ENCODE measurements around the gene ZNF3. TPM values are rescaled to one million over a fixed set of nuclear protein-coding genes. Genes with fewer than 3 reads are reported as not detected.

Gene ZNF3
- total RNA-seq, 2 experiments from 2014 or later: 25.3 to 27.4 TPM

DNA sequence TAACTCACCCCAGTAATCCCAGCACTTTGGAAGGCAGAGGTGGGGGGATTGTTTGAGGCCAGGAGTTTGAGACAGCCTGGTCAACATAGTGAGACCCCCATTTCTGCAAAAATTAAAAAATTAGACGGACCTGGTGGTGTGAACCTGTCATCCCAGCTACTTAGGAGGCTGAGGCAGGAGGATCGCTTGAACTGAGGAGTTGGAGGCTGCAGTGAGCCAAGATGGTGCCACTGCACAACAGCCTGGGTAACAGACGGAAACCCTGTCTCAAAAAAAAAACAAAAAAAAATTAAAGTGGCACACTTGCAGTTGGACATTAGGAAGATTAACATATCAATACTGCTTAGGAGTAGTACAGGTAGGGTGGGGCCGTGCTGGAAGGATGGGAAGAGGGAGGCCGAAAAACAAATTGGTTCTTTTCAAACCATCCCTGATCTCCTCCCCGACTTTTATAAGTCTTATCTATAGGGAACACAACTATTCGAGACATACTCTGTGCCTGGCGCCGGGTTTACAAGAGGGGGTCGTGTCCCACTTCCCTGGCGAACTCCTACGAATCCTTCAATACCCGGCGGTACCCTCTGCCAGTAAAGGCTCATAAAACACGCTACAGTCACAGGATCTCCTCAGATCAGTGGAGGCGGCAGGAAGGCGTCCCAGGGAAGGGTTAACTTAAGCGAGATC is 37.0 kb upstream of the ZNF3 start:
- POLR2A ChIA-PET: interaction anchor here (0.7 kb wide), 1 partner anchor 29 kb away, joined by 11 read pairs; no protein-coding TSS in a partner anchor
- CTCF ChIA-PET: no interaction called here

- CTCF ChIA-PET: interaction anchor here (0.6 kb wide), 1 partner anchor 27 kb away, joined by 5 read pairs; no protein-coding TSS in a partner anchor
- POLR2A ChIA-PET: no interaction called here
Measured at GRCh38 chr7:100115026-100115425, 33.5 kb upstream of the ZNF3 start.

GRCh38 chr7:100111914-100112313 is 30.4 kb upstream of the ZNF3 start:
- ChIA-PET POLR2A (interaction anchor here (1.1 kb wide), 1 partner anchor 22 kb away, joined by 3 read pairs; no protein-coding TSS in a partner anchor), CTCF (interaction anchor here (0.7 kb wide), 1 partner anchor 10 kb away, joined by 4 read pairs; the partner anchor contains the start of gene AP4M1)

GRCh38 chr7:100111156-100111555 is 29.6 kb upstream of the ZNF3 start:
- POLR2A ChIA-PET: interaction anchor here (1.1 kb wide), 1 partner anchor 21 kb away, joined by 3 read pairs; no protein-coding TSS in a partner anchor

DNA sequence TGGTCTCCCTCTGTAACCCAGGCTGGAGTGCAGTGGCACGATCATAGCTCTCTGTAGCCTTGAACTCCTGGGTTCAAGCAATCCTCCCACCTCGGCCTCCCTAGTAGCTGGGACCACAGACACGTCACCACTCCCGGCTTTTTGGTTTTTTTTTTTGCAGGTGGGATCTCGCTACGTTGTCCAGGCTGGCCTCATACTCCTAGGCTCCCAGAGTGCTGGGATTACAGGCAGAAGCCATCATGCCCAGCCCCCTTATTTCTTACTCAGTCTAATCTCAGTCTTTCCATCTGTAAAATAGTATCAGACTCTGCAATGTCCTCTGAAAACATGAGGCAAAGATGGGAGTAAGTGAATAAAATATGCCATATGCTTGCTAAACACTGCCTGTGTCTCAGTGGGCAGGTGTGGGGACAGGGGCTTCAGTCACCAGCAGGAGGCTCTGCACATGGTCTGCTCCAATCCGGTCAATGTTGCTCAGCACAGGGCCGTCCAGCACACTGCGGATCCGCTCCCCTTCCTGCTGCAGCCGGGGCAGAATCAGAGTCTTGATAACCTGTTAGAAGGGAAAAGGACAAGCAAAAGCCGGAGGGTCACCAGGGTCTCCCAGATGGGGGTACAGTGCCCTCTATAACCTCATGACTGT is 28.1 kb upstream of the ZNF3 start:
- ChIA-PET CTCF (interaction anchor here (0.7 kb wide), 1 partner anchor 694 kb away, joined by 3 read pairs; no protein-coding TSS in a partner anchor), POLR2A (no interaction called here)

More at GRCh38 chr7:100111156-100111555, 29.6 kb upstream of the ZNF3 start:
- CTCF ChIA-PET: no interaction called here

- CTCF ChIA-PET: no interaction called here
- POLR2A ChIA-PET: no interaction called here
Measured at GRCh38 chr7:100107890-100108289, 26.4 kb upstream of the ZNF3 start.

GRCh38 chr7:100107125-100107737 is 25.7 kb upstream of the ZNF3 start:
- CTCF ChIA-PET: no interaction called here
- POLR2A ChIA-PET: interaction anchor here (1.2 kb wide), 1 partner anchor 10 kb away, joined by 3 read pairs; no protein-coding TSS in a partner anchor

GRCh38 chr7:100106633-100107032 is 25.1 kb upstream of the ZNF3 start:
- ChIA-PET POLR2A (interaction anchor here (0.6 to 1.2 kb wide), 2 partner anchors 9 to 32 kb away, joined by 3 read pairs; no protein-coding TSS in a partner anchor), CTCF (no interaction called here)

GRCh38 chr7:100105534-100105933 is 24.0 kb upstream of the ZNF3 start:
- ChIA-PET CTCF (no interaction called here), POLR2A (no interaction called here)

DNA sequence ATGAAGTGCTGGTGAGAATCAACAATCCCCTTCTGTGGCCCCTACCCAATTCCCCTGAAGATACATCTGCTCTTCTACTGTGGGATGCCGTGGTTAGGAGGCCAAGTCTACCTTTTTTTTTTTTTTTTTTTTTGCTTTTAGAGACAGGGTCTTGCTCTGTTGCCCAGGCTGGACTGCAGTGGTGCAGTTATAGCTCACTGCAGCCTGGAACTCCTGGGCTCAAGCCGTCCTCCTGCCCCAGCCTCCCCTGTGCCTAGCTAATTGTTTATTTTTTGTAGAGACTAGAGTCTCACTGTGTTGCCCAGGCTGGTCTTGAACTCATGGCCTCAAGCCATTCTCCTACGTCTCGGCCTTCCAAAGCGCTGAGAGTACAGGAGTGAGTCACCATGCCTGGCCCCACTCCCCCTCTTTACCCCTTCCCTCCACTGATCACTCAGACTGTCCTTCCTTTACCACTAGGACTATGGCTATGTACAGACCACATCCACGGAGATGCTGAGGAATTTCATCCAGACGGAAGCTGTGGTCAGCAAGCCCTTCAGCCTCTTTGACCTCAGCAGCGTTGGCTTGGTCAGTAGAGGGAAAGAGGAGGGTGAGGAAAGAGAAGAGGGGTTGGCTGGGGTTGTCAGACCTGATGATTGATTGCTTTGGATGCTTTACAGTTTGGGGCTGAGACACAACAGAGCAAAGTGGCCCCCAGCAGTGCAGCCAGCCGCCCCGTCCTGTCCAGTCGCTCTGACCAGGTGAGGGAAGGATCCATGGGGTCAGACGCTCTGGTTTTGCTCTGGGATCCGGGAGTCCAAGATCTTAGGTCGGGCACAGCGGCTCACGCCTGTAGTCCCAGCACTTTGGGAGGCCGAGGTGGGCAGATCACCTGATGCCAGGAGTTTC is 21.7 kb upstream of the ZNF3 start:
- ChIA-PET POLR2A (interaction anchor here (1.0 to 3.0 kb wide), 2 partner anchors 23 to 52 kb away, joined by 3 to 14 read pairs; partner anchors contain the start of gene MBLAC1), CTCF (interaction anchor here (1.1 to 1.4 kb wide), 3 partner anchors 20 to 28 kb away, joined by 3 to 6 read pairs (median 4); partner anchors contain the start of gene MBLAC1)

DNA sequence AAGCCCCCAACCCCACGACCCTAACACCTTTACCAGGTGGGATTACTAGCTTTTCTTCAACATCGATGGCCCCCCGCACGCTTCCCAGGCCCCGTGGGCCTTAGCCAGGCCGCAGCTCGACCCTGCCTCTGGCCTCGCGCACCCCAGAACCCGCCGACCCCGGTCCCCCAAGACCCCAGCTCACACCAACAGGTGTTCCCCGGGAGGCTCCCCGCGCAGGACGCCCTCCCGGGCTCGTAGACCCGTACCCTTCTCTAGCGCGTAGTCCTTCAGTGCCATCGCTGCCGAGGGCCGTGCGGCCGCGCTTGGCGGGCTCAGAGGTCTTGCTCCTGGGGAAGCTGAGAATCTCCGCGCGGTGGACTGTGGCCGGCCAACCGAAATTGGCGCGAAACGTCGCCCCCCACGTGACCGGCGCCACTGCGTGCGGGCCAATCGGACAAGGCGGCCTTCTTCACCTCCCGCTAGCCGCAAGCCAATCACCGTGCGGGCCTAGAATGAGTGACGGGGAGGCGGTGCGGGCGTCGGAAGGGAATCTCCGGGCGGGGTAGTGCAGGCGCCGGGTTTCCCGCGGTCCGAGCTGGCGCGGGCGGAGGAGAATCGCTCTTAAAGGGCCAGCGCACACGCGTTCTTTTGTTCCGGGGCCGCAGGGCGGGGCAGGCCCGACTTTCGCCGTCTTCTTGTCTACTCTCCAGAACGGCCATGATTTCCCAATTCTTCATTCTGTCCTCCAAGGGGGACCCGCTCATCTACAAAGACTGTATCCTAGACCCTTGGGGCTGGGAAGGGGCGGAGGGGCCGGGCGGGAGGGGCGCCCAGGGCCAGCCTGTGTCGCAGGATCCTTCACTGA is 19.7 kb upstream of the ZNF3 start, which contains the start of the genes AP4M1 and MCM7:
Gene AP4M1, plus strand, starts transcription at position 628 of the 847 bp plus-strand sequence. Its CDS starts 72 bp downstream, at position 700.
Gene MCM7, minus strand, starts transcription at position 382 of the 847 bp plus-strand sequence. Its CDS starts 103 bp downstream, at position 279.
- ChIA-PET CTCF (interaction anchor here (0.9 to 2.7 kb wide), 8 partner anchors 11 to 88 kb away, joined by 3 to 11 read pairs (median 4); no protein-coding TSS in a partner anchor), POLR2A (interaction anchor here (0.6 to 3.3 kb wide), 8 partner anchors 10 to 295 kb away, joined by 3 to 45 read pairs (median 6); partner anchors contain the start of genes COPS6 and MBLAC1)

- POLR2A ChIA-PET: interaction anchor here (0.6 to 3.3 kb wide), 9 partner anchors 10 to 296 kb away, joined by 3 to 45 read pairs (median 9); partner anchors contain the start of genes COPS6 and MBLAC1
- CTCF ChIA-PET: interaction anchor here (0.9 to 2.7 kb wide), 5 partner anchors 18 to 51 kb away, joined by 3 to 11 read pairs (median 5); partner anchors contain the start of genes LAMTOR4 and ZSCAN21
Measured at GRCh38 chr7:100100420-100101015, 19.0 kb upstream of the ZNF3 start.

DNA sequence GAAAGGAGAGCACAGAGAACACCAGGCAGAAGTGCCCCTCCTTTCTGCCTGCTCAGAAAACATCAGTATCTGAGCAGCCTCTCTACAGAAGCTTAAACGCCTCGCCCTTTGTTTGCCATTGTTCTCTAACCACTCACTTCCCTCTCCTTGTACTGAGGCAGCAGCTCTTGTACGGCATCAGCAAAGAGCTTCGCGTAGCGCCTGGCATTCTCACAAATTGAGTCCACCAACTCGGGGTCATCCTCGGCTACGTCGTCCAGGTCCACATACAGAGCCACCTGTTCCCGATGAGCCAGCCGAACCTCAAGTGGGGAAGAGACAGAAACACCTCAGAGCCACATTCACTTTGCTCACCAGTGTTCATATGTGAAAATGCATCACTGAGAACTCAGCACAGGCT is 17.9 kb upstream of the ZNF3 start:
- ChIA-PET CTCF (interaction anchor here (0.9 to 1.3 kb wide), 4 partner anchors 13 to 182 kb away, joined by 3 to 5 read pairs (median 4); partner anchors contain the start of gene LAMTOR4), POLR2A (interaction anchor here (3.3 kb wide), 1 partner anchor 9 kb away, joined by 45 read pairs; the partner anchor contains the start of gene COPS6)

DNA sequence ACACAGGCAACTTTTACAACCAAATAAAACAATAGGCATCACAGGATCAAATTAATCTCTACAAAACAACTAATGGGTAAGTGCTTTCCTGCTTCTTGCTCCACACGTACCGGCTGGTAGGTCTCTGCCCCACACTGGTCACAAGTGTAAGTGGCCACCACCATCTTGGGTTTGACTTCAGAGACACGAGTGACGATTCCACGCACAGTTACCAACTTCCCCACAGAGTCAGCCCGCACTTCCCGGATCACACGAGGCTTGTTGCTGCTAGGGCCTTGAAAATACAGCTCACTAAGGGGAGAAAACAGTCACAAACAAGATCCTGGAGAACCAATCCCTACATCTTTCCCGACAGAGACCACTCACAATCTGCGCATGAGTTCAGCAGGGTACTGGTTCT is 17.4 kb upstream of the ZNF3 start:
- ChIA-PET CTCF (interaction anchor here (0.9 to 1.3 kb wide), 3 partner anchors 12 to 182 kb away, joined by 3 to 4 read pairs (median 4); no protein-coding TSS in a partner anchor), POLR2A (no interaction called here)

- POLR2A ChIA-PET: interaction anchor here (0.8 to 1.4 kb wide), 3 partner anchors 9 to 25 kb away, joined by 3 to 6 read pairs (median 3); partner anchors contain the start of gene CNPY4
- CTCF ChIA-PET: no interaction called here
Measured at GRCh38 chr7:100095704-100096103, 14.2 kb upstream of the ZNF3 start.

DNA sequence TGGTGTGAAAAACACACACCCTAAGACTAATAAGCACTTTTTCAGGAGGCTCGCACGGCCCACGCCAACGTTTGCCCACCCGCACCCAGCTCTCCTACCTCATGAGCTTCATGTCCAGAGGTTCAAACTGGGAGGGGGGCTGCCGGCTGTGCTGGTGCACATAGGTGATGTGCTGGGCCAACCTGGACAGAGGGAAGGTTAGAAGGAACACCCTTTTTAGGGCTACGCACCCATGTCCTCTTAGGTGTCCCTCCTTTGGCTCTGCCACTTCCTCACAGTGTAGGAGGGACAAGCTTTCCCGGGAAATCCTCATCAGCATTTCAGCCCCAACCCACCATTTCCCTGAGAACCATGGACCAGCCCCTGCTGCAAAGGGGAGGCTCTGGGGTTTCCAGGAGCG is 13.8 kb upstream of the ZNF3 start:
- POLR2A ChIA-PET: interaction anchor here (0.8 to 1.4 kb wide), 3 partner anchors 9 to 25 kb away, joined by 3 to 6 read pairs (median 3); partner anchors contain the start of gene CNPY4
- CTCF ChIA-PET: interaction anchor here (0.9 kb wide), 1 partner anchor 34 kb away, joined by 3 read pairs; no protein-coding TSS in a partner anchor
